GM12865 (cell line): Measurements from ENCODE around the gene SLC39A11.

ENCODE experiments used
- DNase-seq: peaks from one replicate; pipeline ENCODE4 v3.0.0; 2010; ENCODE audit warnings: low read depth
- H3K4me3 ChIP-seq: 2 replicates; pipeline ENCODE4 v1.5.1; 2011; ENCODE audit warnings: mild to moderate bottlenecking, low read depth, low read length, control low read depth
- TF ChIP-seq, protein P1 (sequence below): IDR thresholded peaks from 2 replicates; pipeline ENCODE4 v1.5.1; 2011; ENCODE audit warnings: low read length, control low read depth, low read depth, inconsistent platforms; ENCODE audit not compliant: insufficient read depth; ENCODE audit errors: missing control alignments

SLC39A11 gene

DNA sequence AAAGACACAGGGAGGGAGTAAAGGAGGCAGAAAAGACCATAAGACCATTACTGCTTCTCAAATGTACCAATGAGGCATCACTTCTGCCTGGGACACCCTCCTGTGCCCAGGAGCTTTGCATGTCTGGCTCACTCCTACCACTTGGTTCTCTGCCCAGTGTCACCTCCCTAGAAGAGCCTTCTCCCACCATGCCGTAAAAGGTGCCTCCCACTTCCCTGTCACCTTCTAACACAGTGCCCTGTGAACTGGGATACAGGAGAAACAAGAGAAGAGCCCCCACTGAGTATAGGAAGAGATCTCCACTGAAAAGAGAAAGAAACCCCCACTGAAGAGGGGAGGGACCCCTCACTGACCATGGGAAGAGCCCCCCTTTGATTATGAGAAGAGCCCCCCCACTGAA, 486.9 kb downstream of the SLC39A11 start:
- no peak overlapping the region for H3K4me3 ChIP-seq
- TF ChIP-seq, protein P1, sequence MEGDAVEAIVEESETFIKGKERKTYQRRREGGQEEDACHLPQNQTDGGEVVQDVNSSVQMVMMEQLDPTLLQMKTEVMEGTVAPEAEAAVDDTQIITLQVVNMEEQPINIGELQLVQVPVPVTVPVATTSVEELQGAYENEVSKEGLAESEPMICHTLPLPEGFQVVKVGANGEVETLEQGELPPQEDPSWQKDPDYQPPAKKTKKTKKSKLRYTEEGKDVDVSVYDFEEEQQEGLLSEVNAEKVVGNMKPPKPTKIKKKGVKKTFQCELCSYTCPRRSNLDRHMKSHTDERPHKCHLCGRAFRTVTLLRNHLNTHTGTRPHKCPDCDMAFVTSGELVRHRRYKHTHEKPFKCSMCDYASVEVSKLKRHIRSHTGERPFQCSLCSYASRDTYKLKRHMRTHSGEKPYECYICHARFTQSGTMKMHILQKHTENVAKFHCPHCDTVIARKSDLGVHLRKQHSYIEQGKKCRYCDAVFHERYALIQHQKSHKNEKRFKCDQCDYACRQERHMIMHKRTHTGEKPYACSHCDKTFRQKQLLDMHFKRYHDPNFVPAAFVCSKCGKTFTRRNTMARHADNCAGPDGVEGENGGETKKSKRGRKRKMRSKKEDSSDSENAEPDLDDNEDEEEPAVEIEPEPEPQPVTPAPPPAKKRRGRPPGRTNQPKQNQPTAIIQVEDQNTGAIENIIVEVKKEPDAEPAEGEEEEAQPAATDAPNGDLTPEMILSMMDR: no peak
- DNase-seq: no peak

- TF ChIP-seq, protein P1: no peak
- DNase-seq: no peak
Observed at GRCh38 chr17:72604518-72604917, 488.0 kb downstream of the SLC39A11 start.

DNA sequence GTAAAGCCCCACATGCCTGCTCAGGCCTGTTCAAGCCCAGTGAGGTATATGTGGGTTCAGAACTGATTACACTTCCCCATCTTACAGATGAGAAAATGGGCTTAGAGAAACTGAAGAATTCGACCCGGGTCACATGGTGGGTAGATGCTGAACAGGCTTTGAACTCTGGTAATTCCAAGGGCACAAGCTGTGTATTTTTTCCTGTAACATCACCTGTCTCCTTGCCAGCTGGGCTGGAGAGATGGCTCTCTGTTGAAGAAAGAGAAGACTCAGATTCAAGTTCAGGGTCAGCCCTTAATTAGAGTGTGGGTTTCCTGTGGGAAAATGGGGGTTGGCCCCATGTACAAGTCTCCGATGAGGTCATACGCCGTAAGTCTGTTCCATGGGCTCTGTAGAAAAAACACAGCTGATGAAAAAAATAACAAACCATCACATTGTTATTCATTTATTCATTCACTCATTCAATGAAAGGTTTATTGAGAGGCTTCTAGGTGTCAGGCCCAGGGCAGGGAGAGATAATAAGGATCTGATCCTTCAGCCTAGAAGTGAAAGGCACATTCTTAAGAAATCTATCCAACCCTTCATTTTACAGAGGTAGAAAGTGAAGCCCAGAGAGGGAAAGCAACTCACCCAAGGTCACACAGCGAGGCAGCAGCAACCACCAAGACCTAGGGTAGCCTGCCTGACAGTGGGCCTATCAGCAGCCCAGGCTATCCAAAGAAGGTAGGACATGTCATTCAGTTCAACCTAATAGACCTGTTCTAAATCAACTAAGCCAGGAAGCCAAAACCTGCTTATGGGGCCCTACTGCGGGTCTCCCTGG, 488.9 kb downstream of the SLC39A11 start:
- TF ChIP-seq, protein P1: no peak
- no peak overlapping the region for H3K4me3 ChIP-seq
- no peak for DNase-seq

More at GRCh38 chr17:72604518-72604917, 488.0 kb downstream of the SLC39A11 start:
- no peak overlapping the region for H3K4me3 ChIP-seq

DNA sequence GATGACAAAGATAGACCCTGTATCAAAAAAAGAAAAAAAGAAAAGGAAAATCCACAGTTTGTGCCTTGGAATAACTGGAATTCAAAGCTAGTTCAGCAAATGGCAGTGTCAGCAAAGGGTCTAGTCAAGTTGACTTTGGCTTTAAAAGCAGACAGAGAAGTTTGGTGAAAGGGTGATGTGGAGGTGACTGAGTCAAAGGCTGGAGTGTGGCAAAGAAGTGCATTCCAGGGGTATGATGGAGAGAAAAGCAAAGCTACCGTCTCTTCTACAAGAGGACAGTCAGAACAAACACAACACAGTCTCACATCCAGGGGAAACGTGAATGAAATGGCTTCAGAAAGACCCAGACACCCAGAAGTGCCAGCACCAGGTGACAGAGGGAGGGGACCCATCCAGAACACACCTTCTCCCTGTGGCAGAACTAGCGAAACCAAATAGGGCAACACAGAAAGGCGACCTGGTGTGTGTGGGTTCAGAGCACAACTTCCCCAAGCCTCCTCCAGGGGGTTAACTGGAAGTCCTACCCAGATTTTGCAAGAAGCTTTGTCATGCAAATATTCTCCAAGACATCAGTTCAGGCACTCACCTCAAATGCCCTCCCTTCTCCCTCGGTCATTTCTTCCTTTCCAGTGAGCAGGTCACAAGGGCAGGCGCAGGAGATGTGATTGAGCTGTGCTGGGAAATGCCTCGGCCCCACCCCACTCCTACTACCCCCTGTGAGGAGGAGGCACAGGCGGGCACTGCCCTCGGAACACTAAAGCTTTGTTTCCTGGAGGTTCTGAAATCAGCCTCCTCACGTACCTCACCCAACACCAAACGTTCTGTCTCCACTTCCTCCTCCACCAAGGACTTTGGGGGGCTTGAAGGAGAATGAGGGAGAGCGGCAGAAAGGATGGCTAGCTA, 489.7 kb downstream of the SLC39A11 start:
- TF ChIP-seq, protein P1: no peak
- H3K4me3 ChIP-seq: no peak overlapping the region
- peak; percentile 32 for DNase-seq

DNA sequence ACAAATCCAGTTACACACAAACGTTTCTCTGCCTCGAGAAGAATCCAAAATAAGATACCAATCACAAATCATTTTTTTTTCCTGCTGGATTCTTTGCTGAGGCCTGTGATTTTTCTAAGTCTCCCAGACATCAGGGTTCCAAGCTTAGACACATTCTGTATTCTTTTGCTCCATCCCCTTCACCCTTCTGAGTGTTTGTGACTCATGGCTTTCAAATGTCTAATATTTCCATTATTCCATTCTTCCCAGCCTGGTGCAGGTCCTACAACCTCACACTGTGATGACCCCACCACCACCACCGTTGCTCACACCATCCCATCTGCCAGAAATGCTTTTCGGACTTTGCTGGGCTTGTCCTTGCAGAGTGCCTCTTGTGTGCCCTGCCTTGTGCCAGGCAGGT, 491.6 kb downstream of the SLC39A11 start:
- DNase-seq: no peak
- TF ChIP-seq, protein P1: no peak
- no peak overlapping the region for H3K4me3 ChIP-seq

- H3K4me3 ChIP-seq: no peak overlapping the region
- TF ChIP-seq, protein P1: no peak
- DNase-seq: no peak
Observed at GRCh38 chr17:72599891-72600290, 492.6 kb downstream of the SLC39A11 start.
